GM19240 (cell line): Measurements from ENCODE around the gene ZBTB7A.
A peak's percentile ranks its signal among the peaks of the same experiment; 100 is the strongest.

Source experiments
- DNase-seq: peaks from one replicate; pipeline ENCODE4 v3.0.0; 2011; ENCODE audit warnings: low spot score; ENCODE audit not compliant: insufficient read length

Gene ZBTB7A

GRCh38 chr19:4068047-4068966 lies 1.6 kb upstream of the ZBTB7A start:
- DNase-seq, result no peak

GRCh38 chr19:4067396-4068046 lies 822 bp upstream of the ZBTB7A start:
- DNase-seq, result no peak

GRCh38 chr19:4066176-4066606 lies 508 bp downstream of the ZBTB7A start:
- no peak for DNase-seq

GRCh38 chr19:4065430-4066175 lies 1.1 kb downstream of the ZBTB7A start:
- peak; percentile 98 for DNase-seq

GRCh38 chr19:4064496-4065260 lies 2.0 kb downstream of the ZBTB7A start:
- DNase-seq, result no peak

DNA sequence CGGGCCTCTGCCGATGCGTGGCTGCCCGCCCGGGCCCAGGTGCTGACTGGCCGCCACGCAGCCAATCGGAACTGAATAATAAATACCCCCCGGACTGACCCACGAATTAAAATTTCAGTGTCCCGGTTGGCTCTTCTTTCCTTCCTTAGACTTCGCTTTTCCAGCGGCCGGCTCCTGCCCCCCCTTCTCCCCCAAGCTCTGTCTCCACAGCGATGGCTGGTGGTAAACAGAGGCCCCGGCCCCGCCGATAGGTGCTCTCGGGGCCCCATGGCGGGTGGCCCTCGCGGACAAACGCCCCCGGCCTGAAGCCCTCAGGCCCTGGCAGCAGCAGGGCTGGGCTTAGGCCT lies 2.6 kb downstream of the ZBTB7A start:
- no peak for DNase-seq

DNA sequence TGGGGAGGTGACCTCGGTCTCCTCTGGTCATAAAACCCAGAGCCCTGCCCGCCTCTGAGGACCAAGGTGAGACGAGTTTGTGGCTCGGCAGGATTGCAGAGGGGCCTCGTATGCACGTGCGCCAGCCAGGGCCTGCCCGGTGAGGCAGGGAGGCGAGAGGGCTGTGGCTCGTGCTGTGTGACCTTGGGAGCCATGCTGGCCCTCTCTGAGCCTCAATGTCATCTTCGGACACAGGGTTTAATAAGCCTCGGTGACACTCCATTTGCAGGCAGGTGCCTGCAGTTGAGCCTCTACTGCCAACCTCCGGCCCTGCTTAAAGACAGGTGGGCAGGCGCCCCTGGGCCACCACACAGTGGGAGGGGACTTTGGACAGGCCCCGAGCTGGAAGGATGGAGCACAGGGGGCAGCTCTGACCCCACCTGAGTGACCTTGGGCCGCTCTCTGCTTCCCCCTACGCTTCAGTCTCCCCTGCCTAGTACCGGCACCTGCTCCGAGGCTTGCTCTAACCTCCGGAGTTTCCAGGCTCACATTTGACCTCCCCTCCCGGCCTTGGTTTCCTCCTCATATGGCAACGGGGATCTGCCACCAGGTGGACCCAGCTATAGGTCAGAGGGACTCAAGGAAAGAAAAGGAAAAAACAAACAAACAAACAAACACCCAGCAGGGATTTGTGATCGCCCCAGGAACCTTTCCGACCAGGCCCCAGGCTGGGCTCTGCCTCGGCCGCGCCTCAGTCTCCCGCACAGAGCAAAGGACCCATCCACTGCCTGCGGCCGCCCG lies 3.1 kb downstream of the ZBTB7A start:
- no peak for DNase-seq

DNA sequence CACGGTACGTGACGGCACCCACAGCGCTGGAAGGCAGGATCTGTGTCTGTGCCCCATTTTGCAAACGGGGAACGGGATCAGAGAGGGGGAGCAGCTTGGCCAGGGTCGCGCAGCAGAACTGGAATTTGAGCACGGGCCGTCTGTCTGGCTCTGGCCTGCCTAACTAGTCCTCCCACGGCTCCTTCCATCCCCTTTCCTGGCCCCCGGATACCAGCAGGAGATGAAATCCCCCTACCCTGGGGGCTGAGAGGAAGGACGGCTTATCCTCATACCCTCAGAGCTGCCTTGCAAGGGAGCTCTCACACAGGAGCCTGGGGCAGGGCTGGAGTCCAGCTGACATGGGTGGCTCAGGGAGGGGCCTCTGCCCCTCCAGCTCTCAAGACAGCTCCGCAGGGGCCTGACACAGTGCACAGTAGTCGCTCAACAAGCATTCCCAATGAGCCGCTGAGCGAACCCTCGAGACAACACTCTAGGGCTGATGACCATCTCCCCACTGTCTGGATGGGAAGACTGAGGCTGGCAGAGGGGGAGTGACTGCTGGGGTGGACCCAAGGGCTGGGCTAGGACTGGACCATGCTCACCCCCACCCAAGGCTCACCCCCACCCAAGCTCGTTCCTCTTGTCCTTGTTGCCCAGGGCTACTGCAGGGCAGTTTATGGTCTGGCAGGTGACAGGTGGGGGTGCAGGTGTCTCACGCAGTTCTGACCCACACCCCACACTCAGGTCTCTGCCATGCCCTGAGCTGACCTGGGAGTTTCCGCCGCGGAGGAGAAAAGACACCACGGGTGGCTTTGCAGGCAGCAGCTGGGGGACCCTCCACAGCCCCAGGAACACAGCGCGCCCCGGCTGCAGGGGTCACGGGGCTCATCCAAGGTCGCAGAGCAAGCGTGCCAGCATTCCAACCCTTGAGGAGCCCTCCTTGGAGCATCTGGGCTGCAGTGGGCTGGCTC lies 4.0 kb downstream of the ZBTB7A start:
- no peak for DNase-seq

DNA sequence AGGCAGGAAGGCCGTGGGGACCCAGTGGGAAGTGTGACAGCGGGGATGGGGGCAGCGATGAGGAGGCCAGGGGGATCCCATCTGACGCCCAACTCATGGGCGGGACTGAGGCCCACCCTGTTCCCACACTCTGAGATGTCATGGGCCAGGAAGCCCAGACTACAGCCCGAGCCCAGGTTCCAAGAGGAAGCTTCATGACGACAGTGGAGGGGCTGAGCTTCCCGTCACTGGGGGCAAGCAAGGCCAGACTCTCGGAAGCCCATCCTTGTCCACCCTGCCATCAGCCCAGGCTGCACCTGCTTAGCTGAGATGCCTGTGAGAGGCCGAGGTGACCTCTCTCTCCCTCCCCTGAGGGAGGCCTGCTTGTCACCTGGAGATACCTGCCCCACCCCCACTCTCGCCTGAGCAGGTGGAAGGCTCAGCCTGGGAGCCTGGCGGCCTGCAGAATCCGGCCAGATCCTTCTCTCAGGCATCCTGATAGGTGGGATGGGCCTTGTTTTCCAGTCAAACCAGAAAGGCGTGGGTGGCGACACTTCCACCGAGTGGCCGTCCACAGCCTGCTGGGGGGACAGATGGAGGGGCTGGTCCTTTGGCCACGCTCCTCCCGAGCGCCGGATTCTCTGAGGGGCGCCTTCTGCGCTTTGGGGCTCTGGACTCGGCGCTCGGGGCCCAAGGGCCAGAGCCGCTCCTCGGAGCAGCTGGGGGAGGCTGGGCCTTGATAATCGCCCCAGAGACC lies 4.8 kb downstream of the ZBTB7A start:
- no peak for DNase-seq

DNA sequence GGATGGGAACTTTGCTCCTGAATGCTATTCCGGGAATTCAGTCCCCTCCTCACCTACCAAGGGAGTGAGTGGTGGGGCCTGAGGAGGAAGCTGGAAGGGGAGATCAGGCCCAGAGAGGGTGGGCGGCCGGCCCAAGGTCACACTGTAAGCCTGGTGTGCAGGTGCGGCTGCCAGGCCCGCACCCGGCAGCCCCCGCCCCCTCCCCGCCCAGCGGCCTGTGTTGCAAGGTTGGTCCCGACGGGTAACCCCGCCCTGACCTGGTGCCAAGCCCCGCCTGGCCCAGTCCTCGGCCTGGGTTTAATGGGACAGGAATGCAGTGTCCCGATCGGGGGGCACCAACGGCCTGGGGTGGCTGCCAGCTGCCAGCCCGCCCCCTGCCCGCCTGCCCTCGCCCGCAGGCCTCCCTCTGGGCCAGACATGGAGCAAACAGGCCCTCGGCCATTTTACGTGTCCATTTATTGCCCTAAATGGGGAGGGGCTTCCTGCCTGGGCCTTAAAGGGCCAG lies 5.5 kb downstream of the ZBTB7A start:
- DNase-seq, result no peak

GRCh38 chr19:4060621-4061177 lies 6.0 kb downstream of the ZBTB7A start:
- DNase-seq, result no peak

- DNase-seq, result no peak
Measured at GRCh38 chr19:4059891-4060620, 6.6 kb downstream of the ZBTB7A start.

DNA sequence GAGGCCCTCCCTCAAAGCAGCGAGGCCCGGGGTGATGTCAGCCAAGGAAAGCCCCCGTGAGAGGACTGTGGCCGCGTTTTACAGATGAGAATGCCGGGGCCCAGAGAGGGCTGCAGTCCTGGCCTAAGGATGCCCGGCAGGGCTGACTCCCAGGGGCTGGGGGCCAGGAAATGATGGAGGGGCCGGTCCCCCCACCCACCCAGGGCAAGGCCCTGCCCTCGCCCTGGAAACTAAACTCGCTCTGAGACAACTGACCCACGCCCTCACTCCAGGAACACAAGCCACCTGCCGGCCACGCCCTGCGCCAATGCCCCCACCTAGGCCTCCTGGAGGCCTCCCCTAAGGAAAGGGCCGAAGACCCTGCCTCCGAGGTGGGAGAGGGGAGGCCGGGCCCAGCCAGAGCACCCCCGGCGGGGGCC lies 7.2 kb downstream of the ZBTB7A start:
- no peak for DNase-seq

DNA sequence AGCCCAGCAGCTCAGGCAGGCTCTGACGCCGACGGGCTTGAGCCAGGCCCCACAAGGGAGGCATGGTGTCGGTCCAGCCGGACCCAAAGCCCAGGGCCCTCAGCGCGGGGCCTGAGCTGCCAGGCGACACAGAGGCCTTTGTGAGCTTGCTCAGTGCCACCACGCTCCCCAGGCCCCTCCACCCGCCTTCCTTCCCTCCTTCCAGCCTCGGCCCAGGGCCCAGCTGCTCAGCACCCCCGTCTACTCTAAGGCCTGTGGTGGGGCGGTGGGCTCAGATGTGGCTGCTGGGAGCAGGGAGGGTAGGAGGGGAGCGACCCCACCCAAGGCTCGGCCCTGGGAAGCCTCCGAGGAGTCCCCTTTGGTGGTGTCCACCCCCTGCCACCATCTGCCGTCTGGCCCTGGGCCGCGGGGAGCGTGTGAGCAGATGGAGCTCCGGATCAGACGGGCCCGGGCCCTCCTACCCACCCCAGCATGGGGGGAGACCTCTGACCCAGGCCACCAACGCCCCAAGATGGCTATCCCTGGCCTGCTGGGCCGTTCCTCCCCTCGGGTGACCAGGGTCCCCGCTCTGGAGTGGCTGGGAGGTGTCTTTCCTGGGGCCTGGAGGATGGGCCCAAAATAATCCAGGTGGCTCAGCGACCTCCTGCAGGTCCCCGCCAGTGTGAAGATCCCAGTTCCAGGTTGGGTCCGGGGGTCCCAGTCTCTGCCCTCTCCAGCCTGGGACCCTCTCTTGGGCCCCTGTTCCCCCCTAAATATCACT lies 7.8 kb downstream of the ZBTB7A start:
- DNase-seq, result no peak

- no peak for DNase-seq
Measured at GRCh38 chr19:4057931-4058692, 8.6 kb downstream of the ZBTB7A start.

- DNase-seq, result no peak
Measured at GRCh38 chr19:4055209-4055552, 11.5 kb downstream of the ZBTB7A start.
